GM10266 (cell line): ENCODE data around the gene NBEA.

Experiments
- DNase-seq: peaks from one replicate; pipeline ENCODE4 v3.0.0; 2012; ENCODE audit errors: extremely low spot score
- CTCF ChIP-seq: IDR thresholded peaks from 2 replicates; pipeline ENCODE4 v1.5.1; 2012; ENCODE audit warnings: mild to moderate bottlenecking, low read depth; ENCODE audit not compliant: control insufficient read depth, insufficient read depth; ENCODE audit errors: missing control alignments

NBEA gene

GRCh38 chr13:35465371-35465770, 523.3 kb downstream of the NBEA start:
- DNase-seq, result no peak
- TF ChIP-seq CTCF, result no peak

- DNase-seq, result no peak
- no peak for TF ChIP-seq CTCF
These were observed 526.1 kb downstream of the NBEA start for GRCh38 chr13:35468195-35468594.

GRCh38 chr13:35469806-35470525, 527.9 kb downstream of the NBEA start:
- DNase-seq, result no peak
- no peak for TF ChIP-seq CTCF

GRCh38 chr13:35470671-35471661, 528.9 kb downstream of the NBEA start:
- TF ChIP-seq CTCF, result no peak
- no peak for DNase-seq

GRCh38 chr13:35471706-35472322, 529.7 kb downstream of the NBEA start:
- no peak for DNase-seq
- TF ChIP-seq CTCF, result no peak

GRCh38 chr13:35472323-35472881, 530.3 kb downstream of the NBEA start:
- DNase-seq, result no peak
- TF ChIP-seq CTCF, result no peak
